Stimulated activated CD4-positive, alpha-beta T cell treated with anti-CD3 and anti-CD28 coated beads, TNF-alpha, amount 100 ng/mL, for 1 hour (primary cell): ENCODE measurements around the gene FAM168B.
"Not testable (repeated sequence)": the region's sequence is repeated elsewhere in the genome, so short reads cannot be mapped to it uniquely, and the experiment has no call there.

Experiments used
- DNase-seq, 3 donors: peaks; one replicate each; pipeline ENCODE4 v3.0.0-alpha.2; 2020; ENCODE audit warnings: low read depth in 3 of 3, low spot score in 1 of 3

Gene FAM168B

GRCh38 chr2:131093006-131093695, at the start of gene FAM168B:
Gene FAM168B, minus strand, starts transcription at chr2:131093460. Its CDS starts 10,814 bp downstream, at chr2:131082646.
- DNase-seq, result peak; percentile 57 to 82 (median 77)

- no peak for DNase-seq
These were observed 49.6 kb upstream of the FAM168B start for GRCh38 chr2:131142849-131143248.

- no peak for DNase-seq
These were observed 47.3 kb upstream of the FAM168B start for GRCh38 chr2:131140581-131140980.

GRCh38 chr2:131132729-131133128, 39.5 kb upstream of the FAM168B start:
- no peak for DNase-seq

GRCh38 chr2:131130298-131130596, 37.0 kb upstream of the FAM168B start:
- no peak for DNase-seq

GRCh38 chr2:131127981-131128380, 34.7 kb upstream of the FAM168B start:
- DNase-seq, result no peak

- no peak for DNase-seq
These were observed 33.8 kb upstream of the FAM168B start for GRCh38 chr2:131127076-131127475.

GRCh38 chr2:131126436-131126835, 33.2 kb upstream of the FAM168B start:
- DNase-seq, result no peak

- DNase-seq, result no peak
These were observed 32.0 kb upstream of the FAM168B start for GRCh38 chr2:131125195-131125757.

- DNase-seq, result no peak
These were observed 29.9 kb upstream of the FAM168B start for GRCh38 chr2:131123192-131123591.

- DNase-seq, result no peak
These were observed 29.2 kb upstream of the FAM168B start for GRCh38 chr2:131122496-131122895.

- DNase-seq, result no peak
These were observed 28.2 kb upstream of the FAM168B start for GRCh38 chr2:131121464-131121863.

GRCh38 chr2:131120815-131121317, 27.6 kb upstream of the FAM168B start:
- no peak for DNase-seq

GRCh38 chr2:131115752-131116151, 22.5 kb upstream of the FAM168B start:
- DNase-seq, result no peak

GRCh38 chr2:131114950-131115349, 21.7 kb upstream of the FAM168B start:
- DNase-seq, result not testable (repeated sequence)

- DNase-seq, result no peak
These were observed 20.4 kb upstream of the FAM168B start for GRCh38 chr2:131113566-131114227.

- no peak for DNase-seq
These were observed 19.3 kb upstream of the FAM168B start for GRCh38 chr2:131112529-131112928.

GRCh38 chr2:131105950-131106801, 12.9 kb upstream of the FAM168B start:
- peak in 1 of 3 donors; percentile 25 for DNase-seq

GRCh38 chr2:131105156-131105949, 12.1 kb upstream of the FAM168B start, which contains the start of gene PLEKHB2:
Gene PLEKHB2, plus strand, starts transcription at chr2:131105336. Its CDS starts 15,606 bp downstream, at chr2:131120942.
- DNase-seq, result peak; percentile 75 to 93 (median 87)

GRCh38 chr2:131104487-131105155, 11.4 kb upstream of the FAM168B start:
- peak in 1 of 3 donors; percentile 31 for DNase-seq
